Skeletal muscle satellite cell (primary cell): ENCODE results near the gene NOC4L.

Source experiments
- H3K27me3 ChIP-seq: 2 replicates; pipeline ENCODE4 v1.7.0; 2013; ENCODE audit warnings: low read length; ENCODE audit not compliant: control insufficient read depth, insufficient read depth
- H3K36me3 ChIP-seq: 2 replicates; pipeline ENCODE4 v1.7.0; 2013; ENCODE audit warnings: mild to moderate bottlenecking, control low read depth, low read length; ENCODE audit not compliant: insufficient read depth
- H3K4me1 ChIP-seq: 2 replicates; pipeline ENCODE4 v1.7.0; 2013; ENCODE audit warnings: low read length; ENCODE audit not compliant: control insufficient read depth, insufficient read depth
- H3K4me2 ChIP-seq: 2 replicates; pipeline ENCODE4 v1.7.0; 2013; ENCODE audit warnings: mild to moderate bottlenecking, low read length
- H3K4me3 ChIP-seq: 2 replicates; pipeline ENCODE4 v1.7.0; 2013; ENCODE audit warnings: low read length
- H3K9ac ChIP-seq: 2 replicates; pipeline ENCODE4 v1.7.0; 2013; ENCODE audit warnings: mild to moderate bottlenecking, low read depth, low read length, moderate library complexity
- H3K9me3 ChIP-seq: replicated peaks from 2 replicates; pipeline ENCODE4 v1.7.0; 2013; ENCODE audit warnings: mild to moderate bottlenecking, control low read depth, low read length

NOC4L gene

GRCh38 chr12:132161796-132162507 lies 17.7 kb downstream of the NOC4L start:
- H3K4me2 ChIP-seq = peak overlapping the region; percentile 77
- H3K9ac ChIP-seq = peak overlapping the region; percentile 34
- H3K27me3 ChIP-seq = no peaks in the 10 kb centered on the region
- peaks cover 1% of the 10 kb centered on the region for H3K36me3 ChIP-seq
- peaks cover 16% of the 10 kb centered on the region for H3K4me1 ChIP-seq
- no peaks in the 10 kb centered on the region for H3K9me3 ChIP-seq
- H3K4me3 ChIP-seq = peak overlapping the region; percentile 48

- Histone ChIP-seq H3K4me3 (peak overlapping the region; percentile 48), H3K9me3 (no peaks in the 10 kb centered on the region), H3K9ac (peak overlapping the region; percentile 34)
Measured at GRCh38 chr12:132162508-132163031, 18.3 kb downstream of the NOC4L start.

GRCh38 chr12:132163041-132163910 lies 19.0 kb downstream of the NOC4L start:
- Histone ChIP-seq H3K4me3 (peak overlapping the region; percentile 48), H3K9ac (no peak overlapping the region), H3K36me3 (no peaks in the 10 kb centered on the region), H3K9me3 (no peaks in the 10 kb centered on the region), H3K4me1 (peaks cover 16% of the 10 kb centered on the region), H3K4me2 (peak overlapping the region; percentile 77), H3K27me3 (peaks cover 6% of the 10 kb centered on the region)

More at GRCh38 chr12:132162508-132163031, 18.3 kb downstream of the NOC4L start:
- peak overlapping the region; percentile 77 for H3K4me2 ChIP-seq
- H3K4me1 ChIP-seq = peaks cover 16% of the 10 kb centered on the region
- H3K27me3 ChIP-seq = peaks cover 6% of the 10 kb centered on the region
- no peaks in the 10 kb centered on the region for H3K36me3 ChIP-seq

GRCh38 chr12:132163911-132164288 lies 19.6 kb downstream of the NOC4L start:
- Histone ChIP-seq H3K27me3 (peaks cover 6% of the 10 kb centered on the region), H3K9ac (no peak overlapping the region), H3K4me3 (no peak overlapping the region), H3K4me1 (peaks cover 16% of the 10 kb centered on the region), H3K36me3 (no peaks in the 10 kb centered on the region), H3K4me2 (no peak overlapping the region), H3K9me3 (no peaks in the 10 kb centered on the region)

GRCh38 chr12:132164426-132164825 lies 20.2 kb downstream of the NOC4L start:
- Histone ChIP-seq H3K9me3 (no peaks in the 10 kb centered on the region), H3K36me3 (no peaks in the 10 kb centered on the region), H3K4me1 (peaks cover 16% of the 10 kb centered on the region), H3K4me3 (no peak overlapping the region), H3K27me3 (peaks cover 6% of the 10 kb centered on the region), H3K4me2 (no peak overlapping the region), H3K9ac (no peak overlapping the region)

GRCh38 chr12:132165584-132165983 lies 21.3 kb downstream of the NOC4L start:
- Histone ChIP-seq H3K27me3 (peaks cover 15% of the 10 kb centered on the region), H3K4me3 (no peak overlapping the region), H3K4me2 (no peak overlapping the region), H3K36me3 (no peaks in the 10 kb centered on the region), H3K9me3 (no peaks in the 10 kb centered on the region), H3K9ac (no peak overlapping the region), H3K4me1 (peaks cover 27% of the 10 kb centered on the region)

- no peaks in the 10 kb centered on the region for H3K9me3 ChIP-seq
- no peak overlapping the region for H3K4me2 ChIP-seq
- H3K4me3 ChIP-seq = no peak overlapping the region
- H3K4me1 ChIP-seq = peaks cover 27% of the 10 kb centered on the region
- H3K36me3 ChIP-seq = no peaks in the 10 kb centered on the region
- peaks cover 20% of the 10 kb centered on the region for H3K27me3 ChIP-seq
- H3K9ac ChIP-seq = no peak overlapping the region
Measured at GRCh38 chr12:132166093-132166492, 21.8 kb downstream of the NOC4L start.

- Histone ChIP-seq H3K9ac (no peak overlapping the region), H3K27me3 (peaks cover 28% of the 10 kb centered on the region), H3K9me3 (no peaks in the 10 kb centered on the region), H3K36me3 (no peaks in the 10 kb centered on the region), H3K4me2 (no peak overlapping the region), H3K4me3 (no peak overlapping the region), H3K4me1 (peaks cover 25% of the 10 kb centered on the region)
Measured at GRCh38 chr12:132166801-132167591, 22.7 kb downstream of the NOC4L start.

GRCh38 chr12:132167611-132168310 lies 23.5 kb downstream of the NOC4L start:
- no peaks in the 10 kb centered on the region for H3K36me3 ChIP-seq
- peaks cover 34% of the 10 kb centered on the region for H3K27me3 ChIP-seq
- H3K4me2 ChIP-seq = no peak overlapping the region
- no peak overlapping the region for H3K4me3 ChIP-seq
- H3K4me1 ChIP-seq = peaks cover 18% of the 10 kb centered on the region
- H3K9me3 ChIP-seq = no peaks in the 10 kb centered on the region
- no peak overlapping the region for H3K9ac ChIP-seq

- no peak overlapping the region for H3K4me3 ChIP-seq
- no peaks in the 10 kb centered on the region for H3K36me3 ChIP-seq
- H3K4me1 ChIP-seq = peaks cover 11% of the 10 kb centered on the region
- peaks cover 37% of the 10 kb centered on the region for H3K27me3 ChIP-seq
- no peak overlapping the region for H3K9ac ChIP-seq
- H3K9me3 ChIP-seq = no peaks in the 10 kb centered on the region
- H3K4me2 ChIP-seq = no peak overlapping the region
Measured at GRCh38 chr12:132168311-132169031, 24.2 kb downstream of the NOC4L start.
